NCI-H748 treated with DMSO at 0.1 percent for 48 hours (cell line): ENCODE measurements around the gene FRS2.
"Not testable (repeated sequence)": the region's sequence is repeated elsewhere in the genome, so short reads cannot be mapped to it uniquely, and the experiment has no call there.

Experiments
- DNase-seq: peaks from one replicate; lab custom pipeline; 2025; lab: John Stamatoyannopoulos, UW

The FRS2 gene

DNA sequence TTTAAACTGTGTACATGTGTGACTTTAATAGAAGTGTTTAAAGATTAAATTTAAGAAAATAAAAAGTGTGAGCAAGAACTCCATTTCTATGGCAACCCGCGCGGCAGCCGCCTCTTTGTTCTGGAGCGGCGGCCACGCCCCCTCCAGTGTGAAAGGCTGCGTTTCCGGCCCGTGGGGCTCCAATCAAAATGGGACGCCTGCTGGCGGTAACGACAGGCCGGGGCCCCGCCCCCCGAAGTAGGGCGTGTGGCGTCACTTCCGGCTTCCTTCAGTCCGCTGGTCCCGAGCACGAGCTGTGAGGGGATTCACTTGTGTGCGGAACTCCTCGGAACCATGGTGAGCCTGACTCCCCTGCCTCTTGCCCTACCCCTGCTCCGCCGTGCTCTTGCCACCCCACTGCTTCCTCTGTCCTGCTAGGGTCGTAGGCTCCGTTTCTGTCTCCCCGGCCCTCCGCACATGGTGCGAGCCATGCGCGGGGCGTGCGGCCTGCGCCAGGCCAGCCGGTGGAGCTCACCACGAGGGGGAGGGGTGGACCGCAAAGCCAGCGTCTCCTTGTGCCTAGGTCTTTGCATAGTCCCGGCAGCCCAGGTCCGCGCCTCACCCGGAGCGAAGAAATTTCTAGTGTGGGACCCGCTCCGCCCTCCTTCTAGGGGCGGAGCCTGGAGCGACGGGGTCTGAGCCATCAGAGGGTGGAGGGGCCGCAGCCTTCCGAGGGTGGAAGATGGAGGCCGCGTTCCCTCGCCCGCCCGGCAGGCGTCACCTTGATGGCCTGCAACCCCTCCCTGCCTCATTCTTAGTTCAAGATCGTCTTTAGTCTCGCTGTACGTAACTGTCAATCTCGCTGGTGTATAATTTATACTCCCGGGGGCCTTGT is 115.2 kb downstream of the FRS2 start, which contains the start of gene CCT2:
Gene CCT2, plus strand, starts transcription at position 271 of the 874 bp plus-strand sequence. Its CDS starts 63 bp downstream, at position 334.
- DNase-seq, result peak; percentile 72

DNA sequence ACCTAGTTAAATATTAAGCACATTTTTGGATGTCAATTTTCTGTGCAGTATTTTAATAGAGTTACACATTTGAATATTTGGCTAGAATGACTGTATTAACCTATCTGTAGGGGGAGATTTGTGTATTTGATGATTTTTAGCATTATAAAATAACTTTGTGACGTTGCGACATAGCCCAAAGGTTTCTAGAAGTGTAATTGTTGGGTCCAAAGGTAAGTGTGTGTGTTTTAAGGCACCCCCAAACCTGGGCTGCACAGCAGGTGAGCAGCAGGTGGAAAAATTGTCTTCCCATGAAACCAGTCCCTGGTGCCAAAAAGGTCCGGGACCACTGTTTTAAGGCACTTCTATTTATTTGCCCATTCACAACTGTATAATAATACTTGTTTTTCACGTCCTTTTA is 118.3 kb downstream of the FRS2 start:
- DNase-seq, result no peak

DNA sequence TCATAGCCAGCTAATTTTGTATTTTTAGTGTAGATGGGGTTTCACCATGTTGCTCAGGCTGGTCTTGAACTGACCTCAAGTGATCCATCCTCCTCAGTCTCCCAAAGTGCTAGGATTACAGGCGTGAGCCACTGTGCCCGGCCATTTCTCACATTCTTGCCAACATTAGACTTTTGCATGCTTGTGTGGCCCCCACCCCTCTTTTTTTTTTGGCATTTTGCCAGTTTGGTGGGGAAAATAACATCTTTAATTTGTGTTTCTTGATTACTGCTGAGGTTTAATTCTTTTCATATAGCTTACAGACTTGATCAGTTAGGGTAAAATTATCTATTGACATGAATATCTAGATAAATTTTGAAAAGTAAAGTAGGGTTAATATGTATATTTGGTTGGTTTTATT is 118.9 kb downstream of the FRS2 start:
- no peak for DNase-seq

DNA sequence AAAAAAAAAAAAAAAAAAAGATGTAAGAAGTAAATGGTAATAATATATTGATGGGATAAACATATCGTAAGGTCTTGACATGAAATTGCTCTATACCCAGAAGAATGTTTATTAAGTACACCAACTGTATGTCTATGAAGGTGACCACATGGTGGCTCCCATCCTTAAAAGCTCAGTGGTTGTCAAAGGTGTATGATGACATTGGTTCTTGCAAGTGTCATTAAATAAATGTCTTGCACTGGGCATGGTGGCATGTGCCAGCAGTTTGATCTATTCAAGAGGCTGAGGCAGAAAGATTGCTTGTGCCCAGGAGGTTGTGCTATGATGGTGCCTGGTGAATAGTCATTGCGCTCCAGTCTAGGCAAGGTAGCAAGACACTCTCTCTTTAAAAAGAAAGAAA is 125.5 kb downstream of the FRS2 start:
- no peak for DNase-seq

DNA sequence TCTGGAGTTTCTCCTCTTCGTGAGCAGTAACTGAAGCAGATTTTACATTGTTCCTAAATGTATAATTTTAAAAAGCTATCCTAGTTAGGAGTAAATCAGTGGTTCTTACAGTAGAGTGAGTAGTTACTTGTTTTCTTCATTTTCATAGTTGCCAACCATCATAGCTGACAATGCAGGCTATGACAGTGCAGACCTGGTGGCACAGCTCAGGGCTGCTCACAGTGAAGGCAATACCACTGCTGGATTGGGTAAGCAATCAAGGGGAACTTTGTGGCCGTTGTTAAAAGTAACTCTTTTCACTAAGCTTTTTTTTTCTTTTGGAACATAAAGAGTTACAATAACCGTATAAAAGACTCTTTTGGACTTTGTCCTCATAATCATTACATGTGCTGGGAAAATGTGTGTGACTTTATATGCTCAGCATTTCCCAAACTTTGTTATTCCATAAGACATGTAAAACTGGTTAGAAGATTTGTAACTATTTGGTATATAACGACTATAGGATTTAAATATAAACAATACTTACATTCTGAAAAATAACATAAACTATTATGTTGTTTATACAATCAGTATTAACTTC is 128.1 kb downstream of the FRS2 start:
- DNase-seq, result no peak

DNA sequence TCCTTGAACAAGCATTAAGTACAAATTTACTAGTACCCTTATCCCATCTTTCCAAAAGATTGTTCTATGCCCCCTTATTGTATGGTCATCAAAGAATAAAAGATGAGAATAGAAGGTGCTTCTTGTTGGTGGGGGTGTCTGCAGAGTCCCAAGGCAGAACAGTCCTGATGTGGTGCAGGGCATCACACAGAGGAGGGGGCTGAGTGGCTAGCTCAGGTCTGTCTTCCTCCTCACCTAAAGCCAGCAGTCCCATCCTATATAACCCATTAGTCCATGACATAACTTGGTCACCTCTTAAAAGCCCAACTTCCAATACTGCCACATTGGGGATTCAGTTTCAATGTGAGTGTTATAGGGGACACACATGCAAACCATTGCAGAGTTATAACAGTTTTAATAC is 130.6 kb downstream of the FRS2 start:
- no peak for DNase-seq

DNA sequence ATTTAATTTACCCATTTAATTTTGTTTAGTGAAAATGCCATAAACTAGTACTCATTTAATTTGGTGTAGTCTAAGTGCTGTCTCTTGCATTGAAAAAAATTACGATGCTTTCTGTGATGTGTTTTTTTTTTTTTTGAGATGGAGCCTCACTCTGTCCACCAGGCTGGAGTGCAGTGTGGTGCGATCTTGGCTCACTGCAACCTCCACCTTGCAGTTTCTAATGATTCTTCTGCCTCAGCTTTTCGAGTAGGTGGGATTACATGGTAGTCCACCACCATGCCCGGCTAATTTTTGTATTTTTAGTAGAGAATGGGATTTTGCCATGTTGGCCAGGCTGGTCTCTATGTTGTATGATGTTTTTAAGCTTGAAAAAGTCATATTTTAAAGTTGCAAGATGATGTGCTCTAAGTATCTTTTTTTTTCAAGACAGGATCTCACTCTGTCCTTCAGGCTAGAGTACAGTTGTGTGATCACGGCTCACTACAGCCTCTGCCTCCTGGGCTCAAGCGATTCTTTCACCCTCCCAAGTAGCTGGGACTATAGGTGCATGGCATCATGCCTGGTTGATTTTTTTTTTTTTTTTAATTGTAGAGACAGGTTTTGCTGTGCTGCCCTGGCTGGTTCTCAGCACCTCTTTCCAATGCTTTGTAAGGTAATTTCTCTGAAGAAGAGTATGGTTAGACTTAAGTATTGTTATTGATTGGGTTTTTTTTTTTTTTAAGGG is 131.9 kb downstream of the FRS2 start:
- no peak for DNase-seq

DNA sequence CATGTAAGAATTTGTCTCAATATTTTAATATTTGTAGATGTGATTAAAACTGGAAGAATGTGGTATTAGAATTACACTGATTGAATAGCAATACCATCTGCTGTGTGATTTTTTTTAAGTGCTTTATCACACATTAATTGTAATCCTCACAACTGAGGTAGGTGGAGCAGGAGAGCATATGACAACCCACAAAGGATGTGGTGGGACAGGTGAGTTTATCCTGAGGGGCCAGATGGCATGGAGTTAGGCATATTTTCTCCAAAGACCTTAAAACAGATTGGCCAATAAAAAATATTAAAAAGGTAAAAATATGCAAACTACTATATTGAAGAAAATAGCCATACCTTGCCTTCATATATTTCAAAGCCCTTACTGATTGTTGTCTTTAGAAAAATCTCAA is 132.8 kb downstream of the FRS2 start:
- no peak for DNase-seq

DNA sequence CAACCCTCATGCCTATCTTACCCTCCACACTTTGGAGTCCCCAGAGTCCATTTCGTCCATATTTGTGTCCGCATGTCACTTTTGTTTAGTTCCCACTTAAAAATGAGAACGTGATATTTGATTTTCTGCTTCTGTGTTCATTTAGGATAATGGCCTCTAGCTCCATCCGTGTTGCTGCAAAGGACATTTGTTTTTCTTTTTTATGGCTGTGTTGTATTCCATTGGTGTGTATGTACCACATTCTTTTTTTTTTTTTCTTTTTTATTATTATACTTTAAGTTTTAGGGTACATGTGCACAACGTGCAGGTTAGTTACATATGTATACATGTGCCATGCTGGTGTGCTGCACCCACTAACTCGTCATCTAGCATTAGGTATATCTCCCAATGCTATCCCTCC is 133.4 kb downstream of the FRS2 start:
- not testable (repeated sequence) for DNase-seq

DNA sequence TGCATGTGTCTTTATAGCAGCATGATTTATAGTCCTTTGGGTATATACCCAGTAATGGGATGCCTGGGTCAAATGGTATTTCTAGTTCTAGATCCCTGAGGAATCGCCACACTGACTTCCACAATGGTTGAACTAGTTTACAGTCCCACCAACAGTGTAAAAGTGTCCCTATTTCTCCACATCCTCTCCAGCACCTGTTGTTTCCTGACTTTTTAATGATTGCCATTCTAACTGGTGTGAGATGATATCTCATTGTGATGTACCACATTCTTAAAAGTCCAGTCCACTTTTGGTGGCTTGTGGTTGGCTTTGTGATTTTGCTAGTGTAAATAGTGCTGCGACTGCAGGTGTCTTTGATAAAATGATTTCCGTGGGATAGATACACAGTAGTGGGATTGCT is 134.1 kb downstream of the FRS2 start:
- DNase-seq, result not testable (repeated sequence)

DNA sequence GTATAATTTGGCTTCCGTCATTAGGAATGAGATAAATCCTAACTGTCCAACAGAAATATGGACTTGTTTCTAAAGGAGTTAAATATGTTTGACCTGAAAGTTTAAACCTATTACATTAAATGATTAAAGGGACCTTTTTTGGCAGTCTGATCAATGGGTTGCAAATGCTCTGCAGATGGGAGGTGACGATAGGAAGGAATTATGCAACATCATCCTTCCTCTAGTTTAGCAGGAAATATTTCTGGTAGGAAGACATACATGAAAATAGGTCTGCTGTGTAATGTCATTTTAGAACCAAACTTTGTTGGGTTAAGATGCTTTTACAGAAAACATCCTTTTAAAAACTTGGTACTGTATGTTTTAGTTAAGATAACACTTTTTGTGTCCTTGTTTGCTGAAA is 137.9 kb downstream of the FRS2 start:
- DNase-seq, result no peak

DNA sequence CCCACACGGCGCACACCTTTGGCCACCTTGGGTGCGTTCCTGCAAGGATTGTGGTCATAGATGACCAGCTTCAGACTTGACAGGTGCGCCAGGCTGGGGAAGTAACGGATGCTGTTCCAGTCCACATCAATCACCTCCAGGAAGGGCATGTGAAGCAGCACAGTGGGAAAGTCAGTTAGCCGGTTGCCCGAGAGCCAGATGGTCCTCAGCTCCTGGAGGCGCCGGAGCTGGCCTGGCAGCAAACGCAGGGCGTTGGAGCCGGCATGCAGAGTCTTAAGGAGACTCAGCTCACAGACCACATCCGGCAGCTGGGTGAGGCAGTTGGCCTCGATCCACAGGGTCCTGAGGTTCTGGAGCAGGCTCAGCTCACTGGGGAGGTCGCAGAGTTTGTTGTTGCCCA is 139.9 kb downstream of the FRS2 start:
- no peak for DNase-seq

DNA sequence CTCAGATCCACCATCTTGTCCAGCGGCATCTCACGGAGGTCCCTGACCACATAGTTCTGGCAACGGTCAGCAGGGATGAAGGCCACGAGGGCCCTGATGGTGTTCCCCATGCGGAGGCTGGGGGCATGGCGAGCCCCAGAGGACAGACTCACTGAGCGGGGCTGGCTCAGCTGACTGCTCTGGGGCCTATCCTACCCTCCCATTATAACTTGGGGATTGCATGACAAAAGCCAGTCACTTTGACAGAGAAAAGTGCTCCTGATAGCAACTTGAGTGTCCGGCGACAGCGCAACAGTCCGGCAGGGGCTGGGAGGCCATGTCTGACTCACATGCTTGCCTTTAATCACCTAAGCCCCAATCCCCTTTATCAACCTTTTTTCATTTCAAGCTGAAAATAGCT is 140.5 kb downstream of the FRS2 start, which contains the start of gene LRRC10:
Gene LRRC10, minus strand, starts transcription at position 179 of the 400 bp plus-strand sequence. Its CDS starts 69 bp downstream, at position 110.
- no peak for DNase-seq

DNA sequence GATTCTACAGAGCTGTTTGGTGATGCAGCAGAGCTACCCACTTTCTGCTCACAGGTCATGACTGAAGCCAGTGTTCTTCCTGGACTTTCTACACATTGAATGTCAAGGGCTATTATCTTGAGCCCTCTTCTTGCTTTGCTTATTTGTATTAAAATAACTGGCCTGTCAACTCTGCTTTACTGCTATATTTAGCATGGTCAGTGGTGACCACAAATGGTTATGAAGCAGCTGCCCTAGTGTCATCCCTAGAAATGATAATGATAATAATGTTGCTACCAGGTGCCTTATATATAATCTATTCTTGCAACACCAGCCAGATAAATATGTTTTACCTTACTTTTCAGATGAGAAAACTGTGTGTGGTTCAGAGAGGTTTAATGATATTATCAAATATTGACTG is 143.2 kb downstream of the FRS2 start:
- DNase-seq, result no peak

DNA sequence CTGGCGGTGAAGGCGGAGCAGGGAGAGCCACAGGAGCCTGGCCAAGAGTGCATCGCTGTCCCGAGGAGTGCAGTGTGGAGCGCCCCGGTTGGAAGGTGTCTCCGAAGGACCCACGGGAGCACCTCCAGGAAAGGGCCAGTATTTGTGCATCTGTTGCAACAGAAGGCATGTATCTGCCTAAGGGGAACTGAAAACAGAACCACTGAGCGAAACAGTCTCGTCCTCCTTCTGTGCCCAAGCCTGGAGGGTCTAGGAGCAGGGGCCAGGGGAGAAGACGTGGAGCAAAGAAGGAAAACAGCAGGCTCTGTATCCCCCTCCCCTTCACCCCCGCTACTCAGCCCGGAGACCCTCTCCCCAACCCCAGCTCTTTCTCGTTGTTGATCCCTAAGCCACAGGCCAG is 145.8 kb downstream of the FRS2 start:
- no peak for DNase-seq

DNA sequence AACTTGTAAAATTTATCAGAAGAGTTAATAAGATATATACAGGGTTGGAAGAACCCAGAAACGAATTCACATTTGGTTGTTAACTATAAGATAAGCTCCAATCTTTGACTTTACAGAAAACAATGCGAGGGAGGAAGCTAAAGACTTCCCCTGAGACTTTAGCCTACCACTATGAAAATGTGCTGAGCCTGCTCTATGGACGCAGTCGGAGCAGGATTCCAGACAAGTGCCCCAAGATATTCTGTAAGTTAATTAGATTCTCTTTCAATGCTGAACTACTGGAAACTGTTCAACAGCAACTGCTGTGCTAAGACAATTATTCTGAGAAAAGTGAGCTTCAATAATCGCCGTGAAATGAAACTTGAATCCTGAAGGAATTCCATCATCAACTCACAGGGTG is 148.9 kb downstream of the FRS2 start:
- DNase-seq, result no peak

DNA sequence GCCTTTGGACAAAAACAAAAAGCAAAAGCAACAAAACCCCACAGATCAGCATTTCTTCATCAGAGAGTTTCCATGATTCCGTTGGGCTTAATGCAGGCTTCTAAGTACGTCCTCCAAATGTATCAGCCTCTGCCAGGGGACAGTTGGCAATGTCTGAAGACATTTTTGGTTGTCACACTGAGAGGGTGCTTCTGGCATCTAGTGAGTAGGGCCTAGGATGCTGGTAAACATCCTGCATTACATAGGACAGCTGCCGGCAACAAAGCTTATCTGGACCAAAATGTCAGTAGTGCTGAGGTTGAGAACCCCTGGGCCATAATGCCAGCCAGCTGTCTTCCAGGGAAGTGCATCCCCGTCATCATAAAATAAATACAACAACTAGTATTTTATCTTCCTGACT is 149.9 kb downstream of the FRS2 start:
- no peak for DNase-seq

DNA sequence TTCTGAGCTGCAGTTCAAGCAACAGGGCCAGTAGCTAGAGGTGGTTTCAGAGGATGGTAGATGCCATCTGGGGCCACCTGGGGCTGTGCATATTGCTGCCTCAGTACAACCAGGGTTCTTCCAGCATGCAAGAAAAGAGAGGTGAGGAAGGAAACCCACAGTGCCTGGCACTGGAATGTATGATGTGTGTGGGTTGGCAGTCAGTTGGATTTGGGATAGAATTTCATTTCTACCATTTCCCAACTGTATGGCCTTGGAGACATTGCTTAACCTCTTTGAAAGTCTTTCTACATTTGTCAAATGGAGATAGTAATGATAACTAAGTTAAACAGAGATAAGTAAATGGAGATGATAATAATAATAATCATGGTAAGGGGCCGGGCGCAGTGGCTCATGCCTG is 150.7 kb downstream of the FRS2 start:
- no peak for DNase-seq

DNA sequence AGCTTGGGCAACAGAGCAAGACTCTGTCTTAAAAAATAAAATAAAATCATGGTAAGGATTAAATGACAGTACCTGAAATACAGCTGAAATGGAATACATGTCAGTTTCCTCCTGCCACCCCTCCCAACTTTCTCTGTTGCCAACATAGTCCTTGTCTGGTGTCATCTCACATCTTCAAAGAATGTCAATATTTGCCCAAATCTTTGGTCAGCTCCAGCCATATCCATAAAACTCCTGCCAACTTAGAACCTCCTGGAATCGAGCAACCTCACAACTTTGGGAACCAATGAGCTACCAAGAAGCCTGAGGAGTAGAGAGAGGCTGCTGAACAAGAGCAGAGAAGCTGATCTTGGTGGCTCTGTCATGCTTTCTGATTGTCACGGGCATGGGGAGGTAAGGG is 151.4 kb downstream of the FRS2 start:
- no peak for DNase-seq

DNA sequence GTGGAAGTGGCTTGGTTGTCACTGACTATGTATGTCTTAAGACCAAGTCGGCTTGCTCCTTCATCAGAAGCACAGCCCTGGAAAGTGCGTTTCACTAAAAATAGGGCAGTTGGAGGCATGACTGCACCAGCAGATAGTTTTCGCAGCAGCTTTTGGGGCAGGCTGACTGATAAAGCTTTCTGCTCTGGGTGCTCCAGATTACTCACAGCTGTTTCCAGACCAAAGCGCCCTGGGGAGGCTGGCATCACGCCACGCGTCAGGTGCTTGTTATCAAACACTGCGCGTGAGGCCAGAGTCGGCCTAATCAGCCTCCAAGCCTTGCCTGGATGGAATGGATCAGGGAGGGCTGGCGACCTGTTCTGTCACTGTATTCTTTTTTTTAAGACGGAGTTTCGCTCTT is 153.8 kb downstream of the FRS2 start:
- no peak for DNase-seq

DNA sequence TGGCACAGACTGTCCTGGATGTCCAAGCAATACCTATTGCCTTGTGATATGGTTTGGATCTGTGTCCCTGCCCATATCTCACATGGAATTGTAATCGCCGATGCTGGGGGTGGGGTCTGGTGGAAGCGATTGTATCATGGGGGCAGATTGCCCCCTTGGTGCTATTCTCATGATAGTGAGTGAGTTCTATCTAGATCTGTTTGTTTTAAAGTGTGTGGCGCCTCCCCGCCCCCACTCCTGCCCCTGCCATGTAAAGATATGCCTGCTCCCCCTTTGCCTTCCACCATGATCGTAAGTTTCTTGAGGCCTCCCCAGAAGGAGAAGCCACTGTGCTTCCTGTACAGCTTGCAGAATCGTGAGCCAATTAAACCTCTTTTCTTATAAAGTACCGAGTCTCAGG is 157.3 kb downstream of the FRS2 start:
- DNase-seq, result no peak
